GM19328 (cell line): ENCODE results near the gene TBC1D1.

Experiments
- ATAC-seq: cut with Tn5 transposase; IDR thresholded peaks from one replicate; pipeline ENCODE4 v1.9.1; 2021; ENCODE audit warnings: mild to moderate bottlenecking, moderate library complexity; ENCODE audit not compliant: unreplicated experiment

The TBC1D1 gene

DNA sequence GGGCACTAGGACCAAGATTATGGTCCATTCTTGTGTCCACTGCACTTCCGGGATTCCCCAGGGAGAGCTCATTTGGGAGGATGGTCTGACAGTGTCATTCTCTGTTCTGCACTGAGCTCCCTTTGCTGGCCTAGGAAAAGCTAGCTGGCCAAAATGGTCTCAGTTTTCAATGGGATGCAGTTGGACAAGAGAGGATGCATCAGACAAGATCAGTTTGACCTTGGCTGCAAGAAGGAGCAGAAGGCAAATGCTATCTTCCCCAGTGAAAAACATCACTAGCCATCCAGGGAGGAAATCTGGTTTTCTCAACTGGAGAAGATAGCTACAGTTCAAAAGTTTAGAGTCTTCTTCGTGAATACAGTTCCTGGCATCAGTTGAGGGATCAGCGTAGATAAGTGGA, 290.4 kb downstream of the TBC1D1 start:
- no peak for ATAC-seq

GRCh38 chr4:38182334-38182998, 291.6 kb downstream of the TBC1D1 start:
- ATAC-seq = no peak

- ATAC-seq = no peak
These were observed 293.5 kb downstream of the TBC1D1 start for GRCh38 chr4:38184404-38184803.

- no peak for ATAC-seq
These were observed 294.7 kb downstream of the TBC1D1 start for GRCh38 chr4:38185406-38186144.

- no peak for ATAC-seq
These were observed 297.3 kb downstream of the TBC1D1 start for GRCh38 chr4:38188136-38188535.

DNA sequence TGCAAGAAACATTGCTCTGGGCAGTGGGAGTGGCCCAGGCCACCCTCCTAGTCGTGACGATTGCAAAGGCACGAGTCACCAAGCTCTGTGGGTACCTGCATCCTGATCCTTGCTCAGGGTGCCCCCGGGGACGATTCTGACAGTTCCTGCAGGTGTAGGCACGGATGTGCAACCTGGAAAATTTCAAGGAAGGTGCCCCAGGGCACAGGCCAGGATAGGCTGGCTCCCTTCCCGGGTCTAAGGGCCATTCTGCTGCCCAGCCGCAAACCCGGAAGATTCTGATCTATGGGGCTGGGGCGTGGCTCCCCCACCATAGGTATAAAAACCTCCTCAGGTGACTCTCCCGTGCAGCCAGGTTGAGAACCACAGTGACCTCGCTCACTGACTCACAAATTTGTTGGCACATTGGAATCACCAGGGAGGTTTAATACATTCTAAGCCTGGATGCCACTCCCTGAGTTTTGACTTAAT, 297.8 kb downstream of the TBC1D1 start:
- ATAC-seq = no peak
